BJ (cell line): ENCODE results near the gene PACS1. TPM values are rescaled to one million over a fixed set of nuclear protein-coding genes. Genes with fewer than 3 reads are reported as not detected.

ENCODE experiments used
- CTCF ChIA-PET: fragments of 350-600 bp; formaldehyde crosslinking; extraction: SDS; loops from one replicate; lab custom pipeline; 2021; ENCODE audit warnings: antibody characterized with exemption, inconsistent platforms; lab: Yijun Ruan, JAX
- POLR2A ChIA-PET: fragments of 300-600 bp; sonication (Branson Sonifier 250); formaldehyde crosslinking; extraction: SDS; loops from one replicate; lab custom pipeline; 2021; ENCODE audit warnings: antibody characterized with exemption; lab: Charles Lee
- DNase-seq: peaks from one replicate; pipeline ENCODE4 v3.0.0-alpha.2; 2011; ENCODE audit warnings: low read depth
- H3K27me3 ChIP-seq: 2 replicates; pipeline ENCODE4 v1.6.0; 2011; ENCODE audit warnings: low read length; ENCODE audit not compliant: control insufficient read depth, insufficient read depth
- H3K36me3 ChIP-seq: 2 replicates; pipeline ENCODE4 v1.5.1; 2011; ENCODE audit warnings: low read length; ENCODE audit not compliant: control insufficient read depth, insufficient read depth
- H3K4me3 ChIP-seq: 2 replicates; pipeline ENCODE4 v1.5.1; 2011; ENCODE audit warnings: low read depth, mild to moderate bottlenecking, control low read depth, low read length
- polyA plus RNA-seq: library from polyadenylated mRNA; depleted of rRNA; stranded (reverse); fragments of >200 nt; gene quantifications from 2 replicates; pipeline ENCODE4 v1.2.3, GENCODE V29; 2011
- TF ChIP-seq, protein P1 (sequence below): IDR thresholded peaks from 2 replicates; pipeline ENCODE4 v1.5.1; 2011; ENCODE audit warnings: low read depth, mild to moderate bottlenecking, control low read depth, inconsistent platforms, low read length, moderate library complexity; ENCODE audit not compliant: insufficient read depth

Gene PACS1
- polyA plus RNA-seq, 1 experiment = 34.3 TPM

- TF ChIP-seq, protein P1, sequence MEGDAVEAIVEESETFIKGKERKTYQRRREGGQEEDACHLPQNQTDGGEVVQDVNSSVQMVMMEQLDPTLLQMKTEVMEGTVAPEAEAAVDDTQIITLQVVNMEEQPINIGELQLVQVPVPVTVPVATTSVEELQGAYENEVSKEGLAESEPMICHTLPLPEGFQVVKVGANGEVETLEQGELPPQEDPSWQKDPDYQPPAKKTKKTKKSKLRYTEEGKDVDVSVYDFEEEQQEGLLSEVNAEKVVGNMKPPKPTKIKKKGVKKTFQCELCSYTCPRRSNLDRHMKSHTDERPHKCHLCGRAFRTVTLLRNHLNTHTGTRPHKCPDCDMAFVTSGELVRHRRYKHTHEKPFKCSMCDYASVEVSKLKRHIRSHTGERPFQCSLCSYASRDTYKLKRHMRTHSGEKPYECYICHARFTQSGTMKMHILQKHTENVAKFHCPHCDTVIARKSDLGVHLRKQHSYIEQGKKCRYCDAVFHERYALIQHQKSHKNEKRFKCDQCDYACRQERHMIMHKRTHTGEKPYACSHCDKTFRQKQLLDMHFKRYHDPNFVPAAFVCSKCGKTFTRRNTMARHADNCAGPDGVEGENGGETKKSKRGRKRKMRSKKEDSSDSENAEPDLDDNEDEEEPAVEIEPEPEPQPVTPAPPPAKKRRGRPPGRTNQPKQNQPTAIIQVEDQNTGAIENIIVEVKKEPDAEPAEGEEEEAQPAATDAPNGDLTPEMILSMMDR = no peak
- H3K27me3 ChIP-seq = no peaks in the 10 kb centered on the region
- H3K36me3 ChIP-seq = no peaks in the 10 kb centered on the region
- ChIA-PET POLR2A (no interaction called here), CTCF (no interaction called here)
- DNase-seq = no peak
- no peak overlapping the region for H3K4me3 ChIP-seq
Observed at GRCh38 chr11:66104057-66104638, 34.1 kb downstream of the PACS1 start.

GRCh38 chr11:66106786-66107599 lies 36.9 kb downstream of the PACS1 start:
- H3K27me3 ChIP-seq = no peaks in the 10 kb centered on the region
- ChIA-PET POLR2A (no interaction called here), CTCF (no interaction called here)
- H3K36me3 ChIP-seq = no peaks in the 10 kb centered on the region
- H3K4me3 ChIP-seq = no peak overlapping the region
- TF ChIP-seq, protein P1 = no peak
- DNase-seq = no peak

- ChIA-PET POLR2A (no interaction called here), CTCF (interaction anchor here (0.6 to 0.9 kb wide), 2 partner anchors 9 to 39 kb away, joined by 3 read pairs; no protein-coding TSS in a partner anchor)
- H3K4me3 ChIP-seq = no peak overlapping the region
Observed at GRCh38 chr11:66107600-66108510, 37.8 kb downstream of the PACS1 start.

DNA sequence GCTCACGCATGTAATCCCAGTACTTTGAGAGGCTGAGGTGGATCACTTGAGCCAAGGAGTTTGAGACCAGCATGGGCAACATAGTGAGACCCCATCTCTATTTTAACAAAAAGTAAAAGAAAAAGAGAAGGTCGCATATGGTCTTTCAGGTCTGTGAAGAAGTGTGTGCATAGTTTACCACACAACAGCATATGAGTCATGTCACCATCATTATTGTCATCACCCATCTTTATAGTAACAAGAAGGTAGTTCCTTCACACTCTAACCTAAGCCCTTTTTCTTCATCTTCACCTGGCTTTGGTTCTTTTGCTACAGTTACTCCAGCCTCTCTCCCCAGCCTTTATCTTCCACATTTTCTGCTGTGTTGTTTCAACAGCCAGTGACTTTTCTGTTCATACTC lies 39.2 kb downstream of the PACS1 start:
- CTCF ChIA-PET = no interaction called here
- H3K36me3 ChIP-seq = no peaks in the 10 kb centered on the region

More at GRCh38 chr11:66107600-66108510, 37.8 kb downstream of the PACS1 start:
- no peak for DNase-seq
- Histone ChIP-seq H3K27me3 (no peaks in the 10 kb centered on the region), H3K36me3 (no peaks in the 10 kb centered on the region)
- TF ChIP-seq, protein P1 = no peak

More for the DNA sequence above, 39.2 kb downstream of the PACS1 start:
- TF ChIP-seq, protein P1 = no peak
- POLR2A ChIA-PET = no interaction called here
- DNase-seq = no peak
- Histone ChIP-seq H3K27me3 (no peaks in the 10 kb centered on the region), H3K4me3 (no peak overlapping the region)
